HUES6 (cell line): ENCODE data around the gene MRPS7.
A peak's percentile ranks its signal among the peaks of the same experiment; 100 is the strongest.
"Not testable (repeated sequence)": the region's sequence is repeated elsewhere in the genome, so short reads cannot be mapped to it uniquely, and the experiment has no call there.

Source experiments
- H3K27ac ChIP-seq: 2 replicates; pipeline ENCODE4 v1.7.0; 2013; ENCODE audit warnings: low read depth, mild to moderate bottlenecking, low read length, inconsistent platforms
- H3K27me3 ChIP-seq: 2 replicates; pipeline ENCODE4 v1.6.1; 2013; ENCODE audit warnings: low read length; ENCODE audit not compliant: control insufficient read depth, insufficient read depth
- H3K36me3 ChIP-seq: 2 replicates; pipeline ENCODE4 v1.6.1; 2013; ENCODE audit warnings: low read length; ENCODE audit not compliant: control insufficient read depth, insufficient read depth
- H3K4me1 ChIP-seq: 2 replicates; pipeline ENCODE4 v1.6.1; 2013; ENCODE audit warnings: low read length; ENCODE audit not compliant: control insufficient read depth, insufficient read depth
- H3K4me3 ChIP-seq: 2 replicates; pipeline ENCODE4 v1.5.1; 2013; ENCODE audit warnings: low read depth, low read length
- H3K9ac ChIP-seq: one replicate; pipeline ENCODE4 v1.6.1; 2013; ENCODE audit warnings: mild to moderate bottlenecking, low read length
- H3K9me3 ChIP-seq: 2 replicates; pipeline ENCODE4 v1.6.1; 2013; ENCODE audit warnings: low read depth, low read length; ENCODE audit not compliant: control insufficient read depth, insufficient read depth

Gene MRPS7

DNA sequence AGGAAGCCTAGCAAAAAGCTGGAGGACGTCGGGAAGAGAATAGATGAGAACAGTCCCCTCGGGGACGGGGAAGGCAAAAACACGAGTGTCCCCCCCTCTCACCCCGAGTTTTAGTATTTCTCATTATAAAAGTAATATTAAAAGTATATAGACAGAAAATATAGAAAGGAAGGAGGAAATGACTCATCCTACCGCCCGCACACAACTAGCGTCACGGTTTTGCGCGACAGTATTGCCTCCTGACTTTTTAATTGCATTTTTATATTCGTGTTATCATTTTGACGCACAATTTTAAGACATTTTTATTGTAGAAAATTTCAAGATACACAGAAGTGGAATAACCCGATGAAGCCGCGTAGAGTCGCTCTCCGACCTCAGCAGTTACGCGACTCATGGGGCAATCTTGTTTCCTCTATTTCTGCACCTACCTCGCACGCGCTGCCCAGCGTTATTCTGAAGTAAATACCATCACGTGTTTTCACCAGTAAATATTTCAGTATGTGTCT, 28.2 kb downstream of the MRPS7 start:
- peaks cover 15% of the 10 kb centered on the region for H3K36me3 ChIP-seq
- H3K27ac ChIP-seq, result no peak overlapping the region

DNA sequence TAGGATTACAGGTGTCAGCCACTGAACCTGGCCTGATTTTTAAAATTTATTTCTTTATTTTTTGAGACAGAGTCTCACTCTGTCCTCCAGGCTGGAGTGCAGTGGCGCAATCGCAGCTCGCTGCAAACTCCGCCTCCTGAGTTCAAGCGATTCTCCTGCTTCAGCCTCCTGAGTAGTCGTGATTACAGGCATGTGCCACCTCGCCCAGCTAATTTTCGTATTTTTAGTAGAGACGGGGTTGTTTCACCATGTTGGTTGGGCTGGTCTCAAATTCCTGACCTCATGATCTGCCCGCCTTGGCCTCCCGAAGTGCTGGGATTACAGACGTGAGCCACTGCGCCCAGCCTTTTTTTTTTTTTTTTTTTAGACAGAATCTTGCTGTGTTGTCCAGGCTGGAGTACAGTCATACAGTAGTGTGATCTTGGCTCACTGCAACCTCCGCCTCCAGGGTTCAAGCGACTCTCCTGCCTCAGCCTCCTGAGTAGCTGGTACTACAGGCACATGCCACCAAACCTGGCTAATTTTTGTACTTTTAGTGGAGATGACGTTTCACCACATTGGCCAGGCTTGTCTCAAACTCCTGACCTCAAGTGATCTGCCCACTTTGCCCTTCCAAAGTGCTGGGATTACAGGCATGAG, 31.2 kb downstream of the MRPS7 start:
- not testable (repeated sequence) for H3K9ac ChIP-seq, H3K9me3 ChIP-seq, H3K27me3 ChIP-seq, H3K36me3 ChIP-seq, H3K4me3 ChIP-seq, H3K4me1 ChIP-seq, H3K27ac ChIP-seq

More for the DNA sequence above, 28.2 kb downstream of the MRPS7 start:
- H3K4me1 ChIP-seq, result 0 out of 2 replicates have a peak, but pooled peaks cover 4% of the 10 kb centered on the region
- no peaks in the 10 kb centered on the region for H3K9me3 ChIP-seq
- H3K9ac ChIP-seq, result peak overlapping the region; percentile 39
- H3K27me3 ChIP-seq, result no peaks in the 10 kb centered on the region; the same call in 1 of the 2 replicates
- peak overlapping the region; percentile 89 for H3K4me3 ChIP-seq

DNA sequence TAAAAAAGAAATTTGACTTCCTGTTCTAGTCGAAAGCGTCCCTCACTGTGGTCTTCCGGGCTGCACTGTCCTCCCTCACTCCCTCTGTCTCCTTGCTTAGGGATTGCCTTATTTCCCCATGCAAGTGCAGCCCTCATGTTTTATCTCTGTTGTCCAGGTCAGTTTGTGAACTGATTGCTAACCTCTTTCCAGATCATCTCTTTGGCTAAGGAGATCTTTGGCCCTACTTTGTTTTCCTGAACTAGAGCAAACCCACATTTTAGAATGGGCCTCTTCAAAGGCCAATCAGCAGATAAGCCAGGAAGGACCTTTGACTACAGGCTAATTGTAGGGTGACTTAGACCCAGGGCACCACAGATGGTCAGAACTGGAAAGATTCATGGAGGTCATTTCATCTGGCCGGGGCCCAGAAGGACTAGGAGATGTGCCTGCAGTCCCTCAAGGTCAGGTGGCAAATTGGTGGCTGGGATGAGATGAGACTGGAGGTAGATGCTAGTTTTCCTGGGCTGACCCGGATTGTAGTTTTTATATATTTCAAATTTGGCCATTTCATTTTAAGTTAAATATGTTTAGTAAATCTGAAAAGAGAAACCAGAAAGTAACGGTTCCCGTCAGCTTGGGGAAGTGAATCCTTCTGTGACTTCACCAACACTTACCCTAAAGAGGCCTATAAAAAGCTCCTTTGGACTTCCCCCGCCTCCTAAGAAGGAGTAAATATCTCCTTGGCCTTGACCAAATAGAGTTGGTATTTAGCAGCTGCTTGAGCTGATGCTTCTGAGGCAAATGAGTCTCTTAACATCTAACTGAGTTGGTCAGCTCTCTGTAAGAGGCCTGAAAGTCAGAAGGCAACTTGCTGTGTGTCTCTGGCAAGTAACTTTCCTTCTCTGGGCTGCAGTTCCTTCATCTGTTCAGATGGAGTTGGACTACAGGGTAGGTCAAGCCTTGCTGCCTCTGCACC, 33.8 kb downstream of the MRPS7 start:
- no peaks in the 10 kb centered on the region for H3K27me3 ChIP-seq
- no peak overlapping the region for H3K9ac ChIP-seq
- H3K9me3 ChIP-seq, result no peaks in the 10 kb centered on the region
- no peak overlapping the region for H3K4me3 ChIP-seq
- no peak overlapping the region for H3K27ac ChIP-seq
- no peaks in the 10 kb centered on the region for H3K36me3 ChIP-seq
- H3K4me1 ChIP-seq, result no peaks in the 10 kb centered on the region

DNA sequence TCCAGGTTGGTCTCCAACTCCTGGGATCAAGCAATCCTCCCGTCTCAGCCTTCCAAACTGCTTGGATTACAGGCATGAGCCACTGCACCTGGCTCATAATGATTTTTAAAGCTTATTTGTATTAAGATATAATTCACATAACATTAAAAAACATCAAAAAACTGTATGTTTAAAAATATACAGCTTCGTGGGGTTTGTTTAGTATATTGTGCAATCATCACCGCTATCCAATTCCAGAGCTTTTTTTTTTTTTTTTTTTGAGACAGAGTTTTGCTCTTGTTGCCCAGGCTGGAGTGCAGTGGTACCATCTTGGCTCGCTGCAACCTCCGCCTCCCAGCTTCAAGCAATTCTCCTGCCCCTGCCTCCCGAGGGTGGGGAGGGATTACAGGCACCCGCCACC, 38.6 kb downstream of the MRPS7 start:
- Histone ChIP-seq H3K9ac (no peak overlapping the region), H3K27ac (no peak overlapping the region), H3K27me3 (no peaks in the 10 kb centered on the region), H3K4me1 (no peaks in the 10 kb centered on the region), H3K4me3 (no peak overlapping the region), H3K36me3 (no peaks in the 10 kb centered on the region), H3K9me3 (no peaks in the 10 kb centered on the region)

DNA sequence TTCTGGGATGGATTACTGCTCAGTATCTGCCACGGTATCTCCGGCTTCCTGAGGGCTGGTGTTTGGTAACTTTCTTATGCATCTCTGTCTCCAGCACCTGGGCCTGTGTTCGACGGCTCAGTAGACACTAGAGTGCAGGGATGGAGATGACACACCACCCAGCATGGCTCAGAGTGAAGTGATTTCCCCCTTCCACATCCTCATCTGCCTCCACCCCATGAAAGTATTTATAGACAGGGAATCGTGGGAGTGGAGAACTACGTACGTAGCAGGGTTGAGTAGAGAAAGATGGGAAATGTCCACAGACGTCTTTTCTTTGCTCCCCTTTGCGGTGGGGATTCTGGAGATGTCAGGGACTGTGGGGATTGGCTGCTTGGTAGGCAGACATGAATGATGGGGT, 39.4 kb downstream of the MRPS7 start:
- Histone ChIP-seq H3K27me3 (no peaks in the 10 kb centered on the region), H3K9me3 (no peaks in the 10 kb centered on the region), H3K36me3 (no peaks in the 10 kb centered on the region), H3K4me3 (no peak overlapping the region), H3K27ac (no peak overlapping the region), H3K4me1 (no peaks in the 10 kb centered on the region), H3K9ac (no peak overlapping the region)

DNA sequence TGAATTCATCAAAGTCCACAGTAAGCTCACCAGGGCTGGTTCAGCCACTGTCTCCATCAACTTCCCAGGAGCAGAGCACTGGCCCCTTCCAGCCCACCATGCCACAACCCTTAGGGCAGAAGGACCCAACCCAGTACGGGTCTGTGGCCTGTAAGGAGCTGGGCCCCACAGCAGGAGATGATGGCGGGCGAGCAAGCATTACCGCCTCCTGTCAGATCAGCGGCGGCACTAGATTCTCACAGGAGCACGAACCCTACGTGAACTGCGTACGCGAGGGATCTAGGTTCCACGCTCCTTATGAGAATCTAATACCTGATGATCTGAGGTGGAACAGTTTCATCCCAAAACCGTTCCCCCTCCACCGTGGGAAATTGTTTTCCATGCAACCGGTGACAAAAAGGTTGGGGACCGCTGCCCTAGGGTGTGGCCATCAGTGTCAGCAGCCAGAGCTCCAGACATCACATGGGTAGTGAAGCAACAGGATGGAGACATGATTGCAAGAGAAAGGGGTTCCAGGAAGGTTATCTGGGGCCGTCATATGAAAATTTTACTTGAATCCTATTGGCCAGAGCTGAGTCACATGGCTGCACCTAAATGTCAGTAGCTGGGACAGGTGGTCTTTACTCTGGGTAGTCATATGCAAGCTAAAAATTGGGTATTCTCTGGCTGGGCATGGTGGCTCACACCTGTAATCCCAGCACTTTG, 40.0 kb downstream of the MRPS7 start:
- Histone ChIP-seq H3K27ac (no peak overlapping the region), H3K4me1 (no peaks in the 10 kb centered on the region), H3K9me3 (no peaks in the 10 kb centered on the region), H3K4me3 (no peak overlapping the region), H3K36me3 (no peaks in the 10 kb centered on the region), H3K9ac (no peak overlapping the region), H3K27me3 (no peaks in the 10 kb centered on the region)

DNA sequence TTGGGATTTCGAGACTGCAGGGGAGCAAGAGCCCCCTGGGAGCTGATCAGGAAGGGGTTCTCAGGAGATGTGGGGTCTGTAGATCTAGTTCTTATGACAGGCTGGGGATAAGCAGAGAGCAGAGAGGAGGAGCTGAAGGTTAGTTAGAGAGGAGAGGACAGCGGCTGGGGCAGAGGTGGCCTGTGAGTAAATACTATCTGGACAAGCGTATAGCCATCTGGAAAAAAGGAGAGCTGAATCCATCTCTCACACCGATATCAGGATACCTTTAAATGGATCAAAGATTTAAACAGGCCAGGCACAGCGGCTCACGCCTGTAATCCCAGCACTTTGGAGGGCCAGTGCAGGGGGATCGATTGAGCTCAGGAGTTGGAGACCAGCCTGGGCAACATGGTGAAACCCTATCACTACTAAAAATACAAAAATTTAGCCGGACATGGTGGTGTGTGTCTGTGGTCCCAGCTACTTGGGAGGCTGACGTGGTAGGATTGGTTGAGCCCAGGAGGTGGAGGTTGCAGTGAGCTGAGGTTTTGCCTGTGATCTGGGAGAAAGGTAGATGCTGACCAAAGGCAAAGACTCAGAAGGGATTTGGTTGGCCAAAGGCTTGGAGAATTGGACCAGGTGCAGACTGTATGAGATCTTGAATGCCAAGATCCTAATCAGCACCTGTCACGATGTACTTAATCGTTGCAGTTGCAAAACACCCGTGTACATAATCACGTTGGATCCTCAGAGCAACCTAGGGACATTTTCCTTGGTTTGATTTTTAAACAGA, 46.5 kb downstream of the MRPS7 start:
- no peaks in the 10 kb centered on the region for H3K27me3 ChIP-seq
- H3K36me3 ChIP-seq, result no peaks in the 10 kb centered on the region
- no peak overlapping the region for H3K9ac ChIP-seq
- no peak overlapping the region for H3K27ac ChIP-seq
- H3K9me3 ChIP-seq, result no peaks in the 10 kb centered on the region
- no peak overlapping the region for H3K4me3 ChIP-seq
- peaks cover 6% of the 10 kb centered on the region; the same call in 1 of the 2 replicates for H3K4me1 ChIP-seq

DNA sequence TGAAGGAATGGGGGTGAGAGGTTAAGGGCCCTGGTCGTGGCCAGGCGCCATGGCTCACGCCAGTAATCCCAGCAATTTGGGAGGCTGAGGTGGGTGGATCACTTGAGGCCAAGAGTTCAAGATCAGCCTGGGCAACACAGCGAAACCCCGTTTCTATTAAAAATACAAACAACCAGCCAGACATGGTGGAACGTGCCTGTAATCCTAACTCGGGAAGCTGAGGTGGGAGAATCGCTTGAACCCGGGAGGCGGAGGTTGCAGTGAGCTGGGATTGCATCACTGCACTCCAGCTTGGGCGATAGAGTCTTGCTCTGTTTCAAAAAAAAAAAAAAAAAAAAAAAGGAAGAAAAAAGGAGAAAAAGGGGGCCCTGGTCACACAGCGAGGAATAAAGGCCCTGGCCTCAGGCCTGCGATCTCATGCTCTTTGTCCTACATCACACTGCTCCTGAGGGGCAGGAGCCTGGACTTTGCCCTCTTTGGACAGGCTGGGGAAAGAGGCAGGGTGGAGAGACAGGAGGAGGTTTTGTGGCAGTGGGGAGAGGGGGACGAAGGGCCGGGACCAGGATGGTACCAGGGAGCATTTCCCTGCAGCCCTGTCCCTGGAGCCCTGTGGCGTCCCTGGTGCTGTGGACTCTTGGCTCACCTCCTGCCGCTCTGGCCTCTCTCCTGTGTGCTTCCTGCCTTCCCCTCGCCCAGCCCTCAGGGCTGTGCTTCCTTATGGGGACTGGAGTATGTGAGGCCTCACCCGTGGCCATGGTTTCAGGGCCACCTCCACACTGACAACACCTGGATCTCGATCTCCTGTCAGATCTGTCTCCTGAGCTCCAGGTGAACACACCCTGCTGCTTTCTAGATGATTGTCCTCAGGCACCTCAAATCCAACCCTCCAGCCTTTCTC, 47.3 kb downstream of the MRPS7 start:
- Histone ChIP-seq H3K9ac (no peak overlapping the region), H3K9me3 (no peaks in the 10 kb centered on the region), H3K4me1 (peaks cover 6% of the 10 kb centered on the region; the same call in 1 of the 2 replicates), H3K27ac (no peak overlapping the region), H3K36me3 (no peaks in the 10 kb centered on the region), H3K4me3 (no peak overlapping the region), H3K27me3 (no peaks in the 10 kb centered on the region)

DNA sequence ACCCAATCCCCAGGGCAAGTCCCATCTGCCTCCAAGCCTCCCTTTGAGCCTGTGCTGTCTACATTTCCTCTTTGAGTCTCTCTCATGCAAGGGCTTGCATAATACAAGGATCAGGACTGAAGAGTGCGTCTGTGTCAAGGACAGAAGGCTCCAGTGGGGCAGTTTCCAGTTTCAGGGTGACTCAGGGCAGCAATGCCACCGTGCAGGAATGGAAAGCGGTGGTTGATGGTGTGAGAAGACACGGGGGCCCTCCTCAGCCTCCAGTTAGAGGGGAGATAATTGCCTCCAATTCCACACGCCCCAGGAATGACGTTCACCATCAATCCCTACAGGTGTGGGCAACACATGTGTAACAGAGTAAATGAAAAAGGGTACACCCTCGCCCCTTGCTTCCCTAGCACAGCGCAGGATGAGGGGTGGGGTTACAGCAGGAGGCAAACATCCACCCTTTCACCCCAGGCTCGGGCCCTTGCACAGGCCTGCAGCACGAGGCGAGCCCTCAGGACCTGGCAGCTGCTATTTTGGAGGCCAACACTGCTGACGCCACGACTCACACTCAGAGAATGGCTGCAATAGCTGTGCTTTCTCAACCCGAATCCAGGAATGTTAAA, 52.4 kb downstream of the MRPS7 start:
- H3K4me1 ChIP-seq, result peaks cover 21% of the 10 kb centered on the region; the same call in 1 of the 2 replicates
- peaks cover 7% of the 10 kb centered on the region for H3K36me3 ChIP-seq
- no peaks in the 10 kb centered on the region for H3K9me3 ChIP-seq
- H3K27me3 ChIP-seq, result no peaks in the 10 kb centered on the region
- no peak overlapping the region for H3K4me3 ChIP-seq
- H3K27ac ChIP-seq, result no peak overlapping the region
- H3K9ac ChIP-seq, result no peak overlapping the region
